ENCODE results near the gene IL3RA.
"Not testable (repeated sequence)": the region's sequence is repeated elsewhere in the genome, so short reads cannot be mapped to it uniquely, and the experiment has no call there.

The IL3RA gene

DNA sequence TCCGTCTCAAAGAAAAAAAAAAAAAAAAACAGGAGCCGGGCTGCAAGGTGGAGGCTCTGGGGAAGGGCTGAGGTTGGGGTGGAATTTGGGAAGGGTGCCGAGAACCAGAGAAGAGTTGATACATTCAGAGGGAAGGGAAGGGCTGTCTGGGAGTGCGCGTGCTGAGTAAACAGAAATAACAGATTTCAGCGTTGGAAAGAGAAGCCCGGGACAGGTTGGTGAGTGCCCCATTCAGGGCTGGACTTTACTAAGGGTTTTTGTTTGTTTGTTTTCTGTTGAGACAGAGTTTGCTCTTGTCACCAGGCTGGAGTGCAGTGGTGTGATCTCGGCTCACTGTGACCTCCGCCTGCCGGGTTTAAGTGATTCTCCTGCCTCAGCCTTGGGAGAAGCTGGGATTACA is 1.7 kb upstream of the IL3RA start:
- no peak overlapping the region for H3K27ac ChIP-seq
- TF ChIP-seq ZFX (IDR thresholded peaks at IDR 0.05; ENCODE audit: borderline replicate concordance): no peak
- TF ChIP-seq, protein P1, sequence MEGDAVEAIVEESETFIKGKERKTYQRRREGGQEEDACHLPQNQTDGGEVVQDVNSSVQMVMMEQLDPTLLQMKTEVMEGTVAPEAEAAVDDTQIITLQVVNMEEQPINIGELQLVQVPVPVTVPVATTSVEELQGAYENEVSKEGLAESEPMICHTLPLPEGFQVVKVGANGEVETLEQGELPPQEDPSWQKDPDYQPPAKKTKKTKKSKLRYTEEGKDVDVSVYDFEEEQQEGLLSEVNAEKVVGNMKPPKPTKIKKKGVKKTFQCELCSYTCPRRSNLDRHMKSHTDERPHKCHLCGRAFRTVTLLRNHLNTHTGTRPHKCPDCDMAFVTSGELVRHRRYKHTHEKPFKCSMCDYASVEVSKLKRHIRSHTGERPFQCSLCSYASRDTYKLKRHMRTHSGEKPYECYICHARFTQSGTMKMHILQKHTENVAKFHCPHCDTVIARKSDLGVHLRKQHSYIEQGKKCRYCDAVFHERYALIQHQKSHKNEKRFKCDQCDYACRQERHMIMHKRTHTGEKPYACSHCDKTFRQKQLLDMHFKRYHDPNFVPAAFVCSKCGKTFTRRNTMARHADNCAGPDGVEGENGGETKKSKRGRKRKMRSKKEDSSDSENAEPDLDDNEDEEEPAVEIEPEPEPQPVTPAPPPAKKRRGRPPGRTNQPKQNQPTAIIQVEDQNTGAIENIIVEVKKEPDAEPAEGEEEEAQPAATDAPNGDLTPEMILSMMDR (IDR thresholded peaks at IDR 0.05): no peak

DNA sequence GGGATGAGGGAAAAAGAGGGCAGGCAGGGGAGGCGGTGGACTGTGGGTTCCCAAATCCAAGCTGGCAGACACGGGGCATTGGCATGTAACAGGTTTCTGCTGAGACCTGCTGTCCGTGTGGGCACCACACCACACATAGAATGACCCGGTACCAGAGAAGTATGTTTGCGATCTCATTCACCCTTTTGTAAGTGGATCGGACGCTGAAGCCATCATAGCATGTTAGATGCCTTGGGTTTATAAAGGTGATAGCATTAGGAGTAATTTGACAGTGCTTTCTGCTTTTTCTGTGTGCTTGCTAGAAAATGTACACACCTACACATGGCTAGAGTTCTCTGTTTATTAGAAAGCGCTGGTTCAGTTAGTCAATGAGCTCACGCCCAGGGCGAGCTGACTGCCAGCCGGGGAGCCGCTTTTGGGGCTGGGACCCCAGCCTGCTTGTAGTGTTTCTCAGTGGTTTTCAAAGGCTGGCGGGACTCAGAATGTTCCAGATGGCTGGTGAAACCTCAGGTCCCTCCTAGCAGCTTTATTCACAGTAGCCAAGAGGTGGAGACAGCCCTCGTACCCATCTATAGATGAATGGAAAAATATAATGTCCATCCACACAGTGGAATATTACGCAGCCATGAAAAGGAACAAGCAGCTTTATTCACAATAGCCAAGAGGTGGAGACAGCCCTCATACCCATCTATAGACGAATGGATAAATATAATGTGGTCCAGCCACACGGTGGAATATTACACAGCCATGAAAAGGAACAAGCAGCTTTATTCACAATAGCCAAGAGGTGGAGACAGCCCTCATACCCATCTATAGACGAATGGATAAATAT is 579 bp downstream of the IL3RA start:
- TF ChIP-seq, protein P1 (IDR thresholded peaks at IDR 0.05): no peak
- TF ChIP-seq ZFX (IDR thresholded peaks at IDR 0.05; ENCODE audit: borderline replicate concordance): no peak
- H3K27ac ChIP-seq: no peak overlapping the region

DNA sequence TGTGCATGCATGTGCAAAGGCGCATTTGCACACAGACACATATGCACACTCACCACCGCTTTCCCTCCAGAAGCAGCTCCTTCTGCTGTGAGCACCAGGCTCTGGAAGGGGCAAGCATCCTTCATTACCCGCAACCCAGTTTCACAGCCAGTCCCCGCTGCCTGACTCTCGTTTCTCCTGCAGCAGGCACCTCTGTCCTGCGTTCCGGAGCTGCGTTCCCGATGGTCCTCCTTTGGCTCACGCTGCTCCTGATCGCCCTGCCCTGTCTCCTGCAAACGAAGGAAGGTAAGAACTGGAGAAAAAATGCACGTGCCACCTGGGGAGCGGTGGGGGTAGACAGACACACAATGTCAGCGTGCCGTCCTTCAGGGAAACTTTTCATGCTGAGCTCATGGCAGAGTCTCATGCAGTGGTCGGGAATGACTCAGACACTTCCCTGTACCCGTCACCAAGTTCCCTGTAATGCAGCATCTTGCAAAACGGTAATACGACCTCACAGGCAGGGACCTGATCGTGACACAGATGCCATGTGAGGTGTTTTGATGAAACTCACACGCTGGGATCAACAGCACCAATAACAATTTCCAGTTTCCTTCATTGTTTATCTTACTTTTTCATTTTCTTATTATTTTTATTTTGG is 5.1 kb downstream of the IL3RA start:
- TF ChIP-seq, protein P1 (IDR thresholded peaks at IDR 0.05): no peak
- no peak for TF ChIP-seq ZFX (IDR thresholded peaks at IDR 0.05; ENCODE audit: borderline replicate concordance)
- H3K27ac ChIP-seq: no peak overlapping the region

DNA sequence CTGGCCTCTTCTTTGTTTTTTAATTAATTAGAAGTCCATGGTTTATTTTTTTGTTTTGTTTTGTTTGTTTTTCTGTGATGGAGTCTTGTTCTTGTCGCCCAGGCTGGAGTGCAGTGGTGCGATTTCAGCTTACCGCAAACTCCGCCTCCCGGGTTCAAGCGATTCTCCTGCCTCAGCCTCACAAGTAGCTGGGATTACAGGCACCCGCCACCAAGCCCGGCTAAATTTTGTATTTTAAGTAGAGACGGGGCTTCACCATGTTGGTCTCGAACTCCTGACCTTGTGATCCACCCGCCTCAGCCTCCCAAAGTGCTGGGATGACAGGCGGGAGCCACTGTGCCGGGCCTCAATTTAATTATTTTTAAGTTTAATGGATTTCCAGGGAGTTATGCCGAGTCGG is 13.0 kb downstream of the IL3RA start:
- not testable (repeated sequence) for H3K27ac ChIP-seq

DNA sequence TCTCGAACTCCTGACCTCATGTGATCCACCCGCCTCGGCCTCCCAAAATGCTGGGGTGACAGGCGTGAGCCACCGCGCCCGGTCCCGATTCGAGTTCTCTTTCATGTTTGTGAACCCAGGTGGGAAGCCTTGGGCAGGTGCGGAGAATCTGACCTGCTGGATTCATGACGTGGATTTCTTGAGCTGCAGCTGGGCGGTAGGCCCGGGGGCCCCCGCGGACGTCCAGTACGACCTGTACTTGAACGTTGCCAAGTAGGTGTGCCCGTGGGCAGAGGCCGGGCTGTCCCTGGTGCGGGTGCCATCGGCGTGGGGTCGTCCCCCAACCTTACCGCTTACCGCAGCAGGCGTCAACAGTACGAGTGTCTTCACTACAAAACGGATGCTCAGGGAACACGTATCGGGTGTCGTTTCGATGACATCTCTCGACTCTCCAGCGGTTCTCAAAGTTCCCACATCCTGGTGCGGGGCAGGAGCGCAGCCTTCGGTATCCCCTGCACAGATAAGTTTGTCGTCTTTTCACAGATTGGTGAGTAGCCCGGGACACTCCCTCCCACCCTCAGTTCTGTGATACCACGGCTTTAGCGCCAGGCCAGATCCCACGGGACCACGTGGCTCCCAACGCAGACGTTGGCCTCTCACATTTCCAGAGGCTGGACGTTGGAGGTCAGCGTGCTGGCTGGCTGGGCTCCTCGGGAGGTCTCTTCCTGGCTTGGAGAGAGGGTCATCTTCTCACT is 15.6 kb downstream of the IL3RA start:
- TF ChIP-seq, protein P1 (IDR thresholded peaks at IDR 0.05): no peak
- TF ChIP-seq ZFX (IDR thresholded peaks at IDR 0.05; ENCODE audit: borderline replicate concordance): no peak
- no peak overlapping the region for H3K27ac ChIP-seq

DNA sequence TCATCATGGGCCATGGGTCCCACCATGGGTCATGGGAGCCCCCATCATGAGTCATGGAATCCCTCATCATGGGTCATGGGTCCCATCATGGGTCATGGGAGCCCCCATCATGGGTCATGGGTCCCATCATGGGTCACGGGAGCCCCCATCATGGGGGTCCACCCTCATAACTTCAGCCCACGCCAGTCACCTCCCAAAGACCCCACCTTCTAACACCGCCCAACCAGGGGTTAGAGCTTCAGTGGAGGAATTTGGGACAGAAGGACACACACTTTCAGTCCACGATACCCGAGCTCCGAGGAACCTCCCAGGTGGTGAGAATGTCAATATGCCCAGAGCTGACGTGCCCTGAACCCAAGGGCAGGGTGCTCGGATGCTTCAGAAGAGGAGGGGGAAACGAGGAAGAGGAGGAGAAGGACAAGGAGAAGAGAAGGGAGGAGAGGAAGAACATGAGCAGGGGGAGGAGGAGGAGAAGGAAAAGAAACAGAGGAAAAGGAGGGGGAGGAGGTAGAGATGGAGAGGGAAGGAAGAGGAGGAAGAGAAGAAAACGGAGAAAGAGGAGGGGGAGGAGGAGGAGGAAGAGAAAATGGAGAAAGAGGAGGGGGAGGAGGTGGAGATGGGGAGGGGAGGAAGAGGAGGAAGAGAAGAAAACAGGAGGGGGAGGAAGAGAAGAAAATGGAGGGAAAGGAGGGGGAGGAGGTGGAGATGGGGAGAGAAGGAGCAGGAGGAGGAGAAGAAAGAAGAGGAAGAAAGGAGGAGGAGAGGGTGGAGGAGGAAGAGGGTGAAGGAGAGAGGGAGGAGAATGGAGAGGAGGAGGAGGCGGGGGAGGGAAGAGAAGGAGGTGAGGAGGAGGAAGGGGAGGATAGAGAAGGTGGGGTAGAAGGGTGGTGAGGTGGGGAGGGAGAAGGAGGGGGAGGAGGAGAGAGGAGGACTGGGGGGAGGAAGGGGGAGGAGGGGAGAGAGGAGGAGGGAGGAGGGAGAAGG is 17.7 kb downstream of the IL3RA start:
- H3K27ac ChIP-seq: no peak overlapping the region
- TF ChIP-seq, protein P1 (IDR thresholded peaks at IDR 0.05): no peak
- TF ChIP-seq ZFX (IDR thresholded peaks at IDR 0.05; ENCODE audit: borderline replicate concordance): no peak

Data from 22Rv1 (cell line).